ENCODE results near the gene EXOC4. TPM values are rescaled to one million over a fixed set of nuclear protein-coding genes. Genes with fewer than 3 reads are reported as not detected.

Gene EXOC4
- total RNA-seq, 1 donor from 2014 or later = 84.0 TPM

DNA sequence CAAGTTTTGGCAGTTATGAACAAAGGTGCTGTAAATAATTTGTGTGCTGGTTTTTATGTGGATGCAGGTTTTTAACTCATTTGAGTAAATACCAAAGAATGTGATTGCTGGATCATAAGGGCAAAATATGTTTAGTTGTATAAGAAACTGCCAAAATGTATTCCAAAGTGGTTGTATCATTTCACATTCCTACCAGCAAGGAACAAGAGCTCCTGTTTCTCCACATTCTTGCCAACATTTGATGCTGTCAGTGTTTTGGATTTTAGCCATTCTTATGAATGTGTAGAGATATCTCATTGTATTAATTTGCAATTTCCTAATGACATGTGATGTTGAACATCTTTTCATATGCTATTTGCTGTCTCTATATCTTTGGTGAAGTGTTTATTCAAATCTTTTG is 666.9 kb downstream of the EXOC4 start:
- TF ChIP-seq, protein P1, sequence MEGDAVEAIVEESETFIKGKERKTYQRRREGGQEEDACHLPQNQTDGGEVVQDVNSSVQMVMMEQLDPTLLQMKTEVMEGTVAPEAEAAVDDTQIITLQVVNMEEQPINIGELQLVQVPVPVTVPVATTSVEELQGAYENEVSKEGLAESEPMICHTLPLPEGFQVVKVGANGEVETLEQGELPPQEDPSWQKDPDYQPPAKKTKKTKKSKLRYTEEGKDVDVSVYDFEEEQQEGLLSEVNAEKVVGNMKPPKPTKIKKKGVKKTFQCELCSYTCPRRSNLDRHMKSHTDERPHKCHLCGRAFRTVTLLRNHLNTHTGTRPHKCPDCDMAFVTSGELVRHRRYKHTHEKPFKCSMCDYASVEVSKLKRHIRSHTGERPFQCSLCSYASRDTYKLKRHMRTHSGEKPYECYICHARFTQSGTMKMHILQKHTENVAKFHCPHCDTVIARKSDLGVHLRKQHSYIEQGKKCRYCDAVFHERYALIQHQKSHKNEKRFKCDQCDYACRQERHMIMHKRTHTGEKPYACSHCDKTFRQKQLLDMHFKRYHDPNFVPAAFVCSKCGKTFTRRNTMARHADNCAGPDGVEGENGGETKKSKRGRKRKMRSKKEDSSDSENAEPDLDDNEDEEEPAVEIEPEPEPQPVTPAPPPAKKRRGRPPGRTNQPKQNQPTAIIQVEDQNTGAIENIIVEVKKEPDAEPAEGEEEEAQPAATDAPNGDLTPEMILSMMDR (IDR thresholded peaks at IDR 0.05; ENCODE audit: insufficient read depth, low read length, severe bottlenecking) = no peak
- FAIRE-seq (no peak), DNase-seq (ENCODE audit: low read depth) (no peak)
- Histone ChIP-seq H3K36me3 (ENCODE audit: control insufficient read depth, insufficient read depth, low read length) (no peaks in the 10 kb centered on the region), H3K27me3 (ENCODE audit: control insufficient read depth, insufficient read depth, low read length) (no peaks in the 10 kb centered on the region), H3K4me3 (ENCODE audit: low read depth, low read length) (no peak overlapping the region)

DNA sequence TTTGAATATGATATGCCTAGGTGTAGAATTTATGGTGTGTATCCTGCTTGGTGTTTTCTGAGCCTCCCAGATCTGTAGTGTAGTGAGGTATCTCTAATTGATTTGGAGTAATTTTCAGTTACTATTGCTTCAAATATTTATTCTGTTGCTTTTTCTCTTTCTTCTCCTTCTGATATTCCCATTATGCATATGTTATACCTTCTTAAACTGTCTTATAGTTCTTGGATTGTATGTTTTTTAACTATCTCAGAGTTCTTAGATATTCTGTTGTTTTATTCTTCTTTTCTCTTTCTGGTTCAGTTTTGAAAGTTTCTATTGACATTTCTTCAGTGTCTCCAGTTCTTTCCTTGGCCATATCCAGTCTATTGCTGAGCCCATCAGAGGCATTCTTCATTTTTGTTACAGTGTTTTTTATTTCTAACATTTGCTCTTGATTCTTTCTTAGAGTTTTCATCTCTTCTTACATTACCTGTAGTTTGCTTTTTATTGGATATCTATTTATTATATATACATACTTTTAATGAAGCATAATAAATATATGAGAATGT is 668.8 kb downstream of the EXOC4 start:
- FAIRE-seq (no peak), DNase-seq (ENCODE audit: low read depth) (no peak)
- Histone ChIP-seq H3K4me3 (ENCODE audit: low read depth, low read length) (no peak overlapping the region), H3K27me3 (ENCODE audit: control insufficient read depth, insufficient read depth, low read length) (no peaks in the 10 kb centered on the region), H3K36me3 (ENCODE audit: control insufficient read depth, insufficient read depth, low read length) (no peaks in the 10 kb centered on the region)
- TF ChIP-seq, protein P1 (IDR thresholded peaks at IDR 0.05; ENCODE audit: insufficient read depth, low read length, severe bottlenecking) = no peak

DNA sequence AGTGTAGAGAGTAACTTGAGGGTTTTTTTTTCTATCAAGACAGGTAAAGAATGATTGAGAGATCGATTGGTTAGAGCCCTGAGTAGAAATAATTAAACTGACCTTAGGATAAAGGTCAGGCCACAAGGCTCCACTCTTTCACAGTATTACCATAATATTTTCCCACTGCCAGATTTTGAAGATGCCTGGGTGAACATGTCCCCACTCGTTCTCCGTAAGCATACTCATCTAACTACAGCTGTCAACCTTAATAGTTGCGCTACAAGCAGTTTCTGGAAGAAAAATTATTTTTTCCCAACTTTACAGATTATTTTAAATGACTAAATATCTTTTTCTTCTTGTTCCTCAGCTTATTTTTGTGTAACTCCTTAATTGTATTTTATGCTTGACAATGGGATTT is 671.1 kb downstream of the EXOC4 start:
- no peaks in the 10 kb centered on the region for H3K27me3 ChIP-seq (ENCODE audit: control insufficient read depth, insufficient read depth, low read length)
- no peaks in the 10 kb centered on the region for H3K36me3 ChIP-seq (ENCODE audit: control insufficient read depth, insufficient read depth, low read length)
- DNase-seq (ENCODE audit: low read depth) (no peak), FAIRE-seq (no peak)
- TF ChIP-seq, protein P1 (IDR thresholded peaks at IDR 0.05; ENCODE audit: insufficient read depth, low read length, severe bottlenecking) = no peak
- no peak overlapping the region for H3K4me3 ChIP-seq (ENCODE audit: low read depth, low read length)

DNA sequence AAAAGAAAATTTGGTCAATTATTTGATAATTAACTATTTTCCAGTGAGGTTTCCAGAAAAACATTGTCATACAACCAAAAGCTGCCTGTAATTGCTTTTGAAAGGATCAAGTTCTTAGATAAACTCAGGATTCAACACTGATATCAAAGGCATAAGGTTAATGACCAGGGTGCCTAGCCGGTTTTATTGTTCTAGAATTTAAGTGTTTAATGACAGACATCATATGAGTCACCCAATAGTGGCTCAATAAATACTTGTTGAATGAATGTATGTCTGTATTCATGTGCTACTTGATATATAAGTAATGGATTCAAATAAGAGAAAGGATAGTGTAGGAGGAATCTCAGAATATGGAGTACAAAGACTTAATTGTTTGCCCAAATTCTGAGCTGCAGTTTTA is 678.2 kb downstream of the EXOC4 start:
- no peak for FAIRE-seq
- Histone ChIP-seq H3K36me3 (ENCODE audit: control insufficient read depth, insufficient read depth, low read length) (no peaks in the 10 kb centered on the region), H3K4me3 (ENCODE audit: low read depth, low read length) (no peak overlapping the region), H3K27me3 (ENCODE audit: control insufficient read depth, insufficient read depth, low read length) (no peaks in the 10 kb centered on the region)
- TF ChIP-seq, protein P1 (IDR thresholded peaks at IDR 0.05; ENCODE audit: insufficient read depth, low read length, severe bottlenecking) = no peak
- peak; percentile 86 for DNase-seq (ENCODE audit: low read depth)

DNA sequence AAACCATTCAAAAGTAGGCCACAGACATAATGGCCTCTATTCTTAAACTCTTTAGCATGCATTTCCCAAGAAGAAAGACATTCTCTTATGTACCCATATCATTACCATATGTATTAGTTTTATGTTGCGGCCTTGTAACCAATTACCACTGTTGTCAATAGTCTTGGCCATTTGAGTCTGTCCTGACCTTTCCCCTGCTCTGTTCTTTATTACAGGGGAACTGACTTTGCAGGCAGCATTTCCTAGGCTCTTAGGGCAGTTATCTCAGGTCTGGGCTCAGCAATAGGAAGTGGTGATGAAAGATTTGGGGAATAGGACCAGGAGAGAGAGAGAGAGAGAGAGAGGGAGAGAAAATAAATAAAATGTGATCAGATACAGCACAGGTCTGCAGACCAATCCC is 679.7 kb downstream of the EXOC4 start:
- FAIRE-seq = no peak
- TF ChIP-seq, protein P1 (IDR thresholded peaks at IDR 0.05; ENCODE audit: insufficient read depth, low read length, severe bottlenecking) = no peak
- Histone ChIP-seq H3K36me3 (ENCODE audit: control insufficient read depth, insufficient read depth, low read length) (no peaks in the 10 kb centered on the region), H3K27me3 (ENCODE audit: control insufficient read depth, insufficient read depth, low read length) (no peaks in the 10 kb centered on the region), H3K4me3 (ENCODE audit: low read depth, low read length) (no peak overlapping the region)
- no peak for DNase-seq (ENCODE audit: low read depth)
